Natural killer cell (primary cell): ENCODE results near the gene OPN3. TPM values are rescaled to one million over a fixed set of nuclear protein-coding genes. Genes with fewer than 3 reads are reported as not detected.

Experiments used
- ATAC-seq, 3 donors: fragments of 150-1000 bp in 2 of 3; fragments of 200-7000 bp in 1 of 3; cut with Tn5 transposase; 1 replicate in 1 of 3; 2 replicates in 2 of 3; pipeline ENCODE4 v1.10.0; 2021; ENCODE audit warnings: mild to moderate bottlenecking in 2 of 3, moderate library complexity in 2 of 3
- DNase-seq, 2 donors: peaks; one replicate each; pipeline versions ENCODE4 v3.0.0 to v3.0.0-alpha.2; 2013 to 2021; ENCODE audit warnings: mixed read lengths in 1 of 2
- H3K27ac ChIP-seq: one replicate; pipeline ENCODE4 v1.5.1; 2013; ENCODE audit warnings: mild to moderate bottlenecking, low read length
- H3K27me3 ChIP-seq: one replicate; pipeline ENCODE4 v1.6.1; 2013; ENCODE audit warnings: low read length; ENCODE audit not compliant: control insufficient read depth, insufficient read depth
- H3K36me3 ChIP-seq: one replicate; pipeline ENCODE4 v1.6.1; 2013; ENCODE audit warnings: low read length; ENCODE audit not compliant: control insufficient read depth, insufficient read depth
- H3K4me1 ChIP-seq: one replicate; pipeline ENCODE4 v1.6.1; 2013; ENCODE audit warnings: low read length; ENCODE audit not compliant: control insufficient read depth, insufficient read depth
- H3K4me3 ChIP-seq: one replicate; pipeline ENCODE4 v1.5.1; 2013; ENCODE audit warnings: low read length
- H3K9me3 ChIP-seq: one replicate; pipeline ENCODE4 v1.6.1; 2013; ENCODE audit warnings: low read length; ENCODE audit not compliant: control insufficient read depth, insufficient read depth
- H3K27ac Mint-ChIP-seq, 2 donors: one replicate each; pipeline ENCODE4 v1.8.0; 2022; ENCODE audit warnings: mild to moderate bottlenecking in 2 of 2, mixed read lengths in 2 of 2, moderate library complexity in 1 of 2
- H3K27me3 Mint-ChIP-seq, 2 donors: one replicate each; pipeline ENCODE4 v1.8.0; 2022; ENCODE audit warnings: low read depth in 2 of 2, mixed read lengths in 2 of 2
- H3K36me3 Mint-ChIP-seq: one replicate; pipeline ENCODE4 v1.8.0; 2022; ENCODE audit warnings: mixed read lengths
- H3K4me1 Mint-ChIP-seq, 2 donors: one replicate each; pipeline ENCODE4 v1.8.0; 2022; ENCODE audit warnings: mixed read lengths in 2 of 2
- H3K4me3 Mint-ChIP-seq: one replicate; pipeline ENCODE4 v1.8.0; 2022; ENCODE audit warnings: mild to moderate bottlenecking, moderate library complexity, mixed read lengths
- H3K9me3 Mint-ChIP-seq, 2 donors: one replicate each; pipeline ENCODE4 v1.8.0; 2022; ENCODE audit warnings: mixed read lengths in 2 of 2
- CTCF ChIP-seq: fragments of 200-600 bp; IDR thresholded peaks from one replicate; pipeline ENCODE4 v1.8.0; 2022; ENCODE audit warnings: antibody characterized with exemption
- WGBS: methylation state at CpG from one replicate; pipeline ENCODE4 v1.1.7; 2013; ENCODE audit warnings: missing lambda C conversion rate; ENCODE audit not compliant: insufficient coverage; 5-methylcytosine and 5-hydroxymethylcytosine counted together
- intact Hi-C: fragments of 100-400 bp; cut with micrococcal nuclease; formaldehyde crosslinking; loops from one replicate; pipeline ENCODE4 v1.14.2; 2022
- total RNA-seq, 4 donors: library from RNA; stranded (reverse); fragments of 120-200 nt in 1 of 4; gene quantifications; one replicate each; pipeline versions ENCODE4 v1.2.3 to v1.2.4, GENCODE V29; 2013 to 2022

OPN3 gene
- total RNA-seq, 3 donors from 2014 or later (not counting 1 experiment from before 2014, with no cell fraction given) = 3.9 to 5.1 (median 4.1) TPM

- Histone ChIP-seq H3K36me3 (no peaks in the 10 kb centered on the region), H3K4me1 (no peaks in the 10 kb centered on the region), H3K27ac (no peak overlapping the region), H3K27me3 (no peaks in the 10 kb centered on the region), H3K4me3 (no peak overlapping the region), H3K9me3 (no peaks in the 10 kb centered on the region)
- no peak for TF ChIP-seq CTCF
- H3K4me1 Mint-ChIP-seq = no peaks in the 10 kb centered on the region
- no peak overlapping the region for H3K27ac Mint-ChIP-seq
- no peaks in the 10 kb centered on the region for H3K9me3 Mint-ChIP-seq
- H3K27me3 Mint-ChIP-seq = no peaks in the 10 kb centered on the region
- H3K4me3 Mint-ChIP-seq = no peak overlapping the region
- intact Hi-C loops = no loop called here
- no peak for DNase-seq
- ATAC-seq = no peak
- no peaks in the 10 kb centered on the region for H3K36me3 Mint-ChIP-seq
These were observed 32.7 kb downstream of the OPN3 start for GRCh38 chr1:241607497-241607896.

GRCh38 chr1:241606544-241606943, 33.6 kb downstream of the OPN3 start:
- no peak overlapping the region for H3K4me3 ChIP-seq
- H3K36me3 ChIP-seq = no peaks in the 10 kb centered on the region
- no peak overlapping the region for H3K27ac ChIP-seq
- Mint-ChIP-seq H3K27me3 (no peaks in the 10 kb centered on the region), H3K4me1 (no peaks in the 10 kb centered on the region), H3K9me3 (no peaks in the 10 kb centered on the region), H3K4me3 (no peak overlapping the region), H3K27ac (no peak overlapping the region), H3K36me3 (no peaks in the 10 kb centered on the region)
- 91% methylated on average over 3 of the region's 5 CpGs for WGBS
- intact Hi-C loops = no loop called here
- no peak for TF ChIP-seq CTCF
- DNase-seq (no peak), ATAC-seq (no peak)
- no peaks in the 10 kb centered on the region for H3K27me3 ChIP-seq
- H3K4me1 ChIP-seq = no peaks in the 10 kb centered on the region
- no peaks in the 10 kb centered on the region for H3K9me3 ChIP-seq

GRCh38 chr1:241605146-241605805, 34.9 kb downstream of the OPN3 start:
- no peak overlapping the region for H3K27ac Mint-ChIP-seq
- H3K4me3 Mint-ChIP-seq = no peak overlapping the region
- H3K4me1 Mint-ChIP-seq = no peaks in the 10 kb centered on the region
- no peaks in the 10 kb centered on the region for H3K36me3 Mint-ChIP-seq
- no peak for TF ChIP-seq CTCF
- H3K9me3 Mint-ChIP-seq = no peaks in the 10 kb centered on the region
- Histone ChIP-seq H3K36me3 (no peaks in the 10 kb centered on the region), H3K4me1 (no peaks in the 10 kb centered on the region), H3K27me3 (no peaks in the 10 kb centered on the region), H3K9me3 (no peaks in the 10 kb centered on the region), H3K27ac (no peak overlapping the region), H3K4me3 (no peak overlapping the region)
- H3K27me3 Mint-ChIP-seq = no peaks in the 10 kb centered on the region
- 86% methylated on average over 9 of the region's 9 CpGs for WGBS
- no peak for ATAC-seq
- intact Hi-C loops = no loop called here
- DNase-seq = no peak

- no peak overlapping the region for H3K4me3 ChIP-seq
- ATAC-seq (no peak), DNase-seq (no peak)
- no peaks in the 10 kb centered on the region for H3K27me3 Mint-ChIP-seq
- H3K36me3 ChIP-seq = no peaks in the 10 kb centered on the region
- H3K4me1 ChIP-seq = no peaks in the 10 kb centered on the region
- no peaks in the 10 kb centered on the region for H3K9me3 Mint-ChIP-seq
- no peaks in the 10 kb centered on the region for H3K4me1 Mint-ChIP-seq
- intact Hi-C loops = no loop called here
- no peak overlapping the region for H3K27ac Mint-ChIP-seq
- H3K9me3 ChIP-seq = no peaks in the 10 kb centered on the region
- H3K27me3 ChIP-seq = no peaks in the 10 kb centered on the region
- no peak for TF ChIP-seq CTCF
- no peaks in the 10 kb centered on the region for H3K36me3 Mint-ChIP-seq
- WGBS = 81% methylated on average over 2 of the region's 3 CpGs
- H3K27ac ChIP-seq = no peak overlapping the region
- no peak overlapping the region for H3K4me3 Mint-ChIP-seq
These were observed 36.4 kb downstream of the OPN3 start for GRCh38 chr1:241603731-241604245.
